HUES48 (cell line): Measurements from ENCODE around the gene RNF145.

Source experiments
- H3K27ac ChIP-seq: one replicate; pipeline ENCODE4 v1.7.0; 2013; ENCODE audit warnings: low read depth, low read length, inconsistent platforms
- H3K27me3 ChIP-seq: 2 replicates; pipeline ENCODE4 v1.6.1; 2013; ENCODE audit warnings: mild to moderate bottlenecking, low read length; ENCODE audit not compliant: control insufficient read depth, insufficient read depth
- H3K36me3 ChIP-seq: 2 replicates; pipeline ENCODE4 v1.6.1; 2013; ENCODE audit warnings: low read length; ENCODE audit not compliant: control insufficient read depth, insufficient read depth
- H3K4me1 ChIP-seq: 2 replicates; pipeline ENCODE4 v1.6.1; 2013; ENCODE audit warnings: mild to moderate bottlenecking, low read length; ENCODE audit not compliant: control insufficient read depth, insufficient read depth
- H3K4me3 ChIP-seq: 2 replicates; pipeline ENCODE4 v1.5.1; 2013; ENCODE audit warnings: mild to moderate bottlenecking, low read depth, low read length
- H3K9ac ChIP-seq: 2 replicates; pipeline ENCODE4 v1.6.1; 2013; ENCODE audit warnings: mild to moderate bottlenecking, low read depth, low read length, moderate library complexity
- H3K9me3 ChIP-seq: 2 replicates; pipeline ENCODE4 v1.6.1; 2013; ENCODE audit warnings: low read length; ENCODE audit not compliant: control insufficient read depth, insufficient read depth

Gene RNF145, protein sequence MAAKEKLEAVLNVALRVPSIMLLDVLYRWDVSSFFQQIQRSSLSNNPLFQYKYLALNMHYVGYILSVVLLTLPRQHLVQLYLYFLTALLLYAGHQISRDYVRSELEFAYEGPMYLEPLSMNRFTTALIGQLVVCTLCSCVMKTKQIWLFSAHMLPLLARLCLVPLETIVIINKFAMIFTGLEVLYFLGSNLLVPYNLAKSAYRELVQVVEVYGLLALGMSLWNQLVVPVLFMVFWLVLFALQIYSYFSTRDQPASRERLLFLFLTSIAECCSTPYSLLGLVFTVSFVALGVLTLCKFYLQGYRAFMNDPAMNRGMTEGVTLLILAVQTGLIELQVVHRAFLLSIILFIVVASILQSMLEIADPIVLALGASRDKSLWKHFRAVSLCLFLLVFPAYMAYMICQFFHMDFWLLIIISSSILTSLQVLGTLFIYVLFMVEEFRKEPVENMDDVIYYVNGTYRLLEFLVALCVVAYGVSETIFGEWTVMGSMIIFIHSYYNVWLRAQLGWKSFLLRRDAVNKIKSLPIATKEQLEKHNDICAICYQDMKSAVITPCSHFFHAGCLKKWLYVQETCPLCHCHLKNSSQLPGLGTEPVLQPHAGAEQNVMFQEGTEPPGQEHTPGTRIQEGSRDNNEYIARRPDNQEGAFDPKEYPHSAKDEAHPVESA

DNA sequence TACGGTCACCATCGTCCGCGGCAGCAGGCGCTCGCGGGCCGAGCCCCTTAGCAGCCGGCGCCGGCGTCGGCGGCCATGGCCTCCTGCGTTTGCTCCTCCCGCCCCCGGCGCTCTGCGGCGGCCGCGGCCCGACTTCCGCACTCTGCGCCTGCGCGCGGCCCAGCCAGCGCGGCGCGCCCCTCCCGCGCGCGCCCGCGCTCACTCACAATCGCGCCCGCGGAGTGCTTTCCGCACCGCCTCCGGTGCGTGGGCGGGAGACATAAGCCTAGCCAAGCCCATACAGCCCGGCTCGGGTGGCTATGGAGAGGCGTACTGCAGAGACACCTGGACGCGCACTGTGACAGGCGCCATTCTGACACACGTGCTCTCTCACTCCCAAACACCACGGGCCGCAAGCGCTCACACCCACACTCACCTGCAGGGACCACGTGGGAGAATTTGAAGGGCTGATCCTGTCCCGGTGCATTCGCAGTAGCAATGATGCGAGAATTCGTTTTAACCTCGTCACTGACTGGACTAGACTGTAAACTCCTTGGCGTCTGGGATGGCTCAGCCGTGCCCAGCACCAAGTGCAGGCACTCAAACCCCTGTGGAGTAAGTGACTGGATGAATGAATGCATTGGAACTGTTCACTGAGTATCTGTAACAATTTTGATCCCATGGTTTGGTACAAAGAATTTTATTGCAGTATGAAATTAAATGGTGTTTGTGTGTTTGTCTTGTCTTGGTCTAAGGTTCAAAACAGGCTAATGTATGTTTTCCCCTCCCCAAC is at the start of gene RNF145:
Gene RNF145 (minus strand): TSS at position 116 of the 772 bp plus-strand sequence. CDS start 5,936 bp downstream, outside the sequence.
- Histone ChIP-seq H3K4me1 (peaks cover 23% of the 10 kb centered on the region), H3K36me3 (no peaks in the 10 kb centered on the region), H3K4me3 (peak within 1 kb of the TSS; percentile 96), H3K27ac (peak within 1 kb of the TSS; percentile 75), H3K9me3 (no peaks in the 10 kb centered on the region), H3K27me3 (peaks cover 31% of the 10 kb centered on the region), H3K9ac (peak within 1 kb of the TSS; percentile 75)

DNA sequence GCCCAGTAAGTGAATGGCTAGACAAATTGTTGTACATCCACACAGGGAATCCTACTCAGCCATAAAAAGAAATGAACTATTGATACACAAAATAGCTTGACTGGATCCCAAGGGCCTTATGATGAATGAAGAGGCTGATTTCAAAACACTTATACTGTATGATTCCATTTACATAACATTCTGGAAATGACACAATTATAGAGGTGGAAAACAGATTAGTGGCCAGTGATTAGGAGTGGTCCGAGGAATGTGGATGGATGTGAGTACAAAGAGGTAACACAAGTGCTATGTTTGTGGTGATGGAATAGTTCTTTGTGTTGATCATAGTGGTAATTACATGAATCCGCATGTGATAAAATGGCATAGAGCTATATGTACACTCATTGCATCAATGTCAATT is 49.0 kb upstream of the RNF145 start:
- Histone ChIP-seq H3K9ac (no peak overlapping the region), H3K27ac (no peak overlapping the region), H3K36me3 (no peaks in the 10 kb centered on the region), H3K4me3 (no peak overlapping the region), H3K4me1 (peaks cover 3% of the 10 kb centered on the region; the same call in 1 of the 2 replicates), H3K9me3 (no peaks in the 10 kb centered on the region), H3K27me3 (peaks cover 8% of the 10 kb centered on the region)

DNA sequence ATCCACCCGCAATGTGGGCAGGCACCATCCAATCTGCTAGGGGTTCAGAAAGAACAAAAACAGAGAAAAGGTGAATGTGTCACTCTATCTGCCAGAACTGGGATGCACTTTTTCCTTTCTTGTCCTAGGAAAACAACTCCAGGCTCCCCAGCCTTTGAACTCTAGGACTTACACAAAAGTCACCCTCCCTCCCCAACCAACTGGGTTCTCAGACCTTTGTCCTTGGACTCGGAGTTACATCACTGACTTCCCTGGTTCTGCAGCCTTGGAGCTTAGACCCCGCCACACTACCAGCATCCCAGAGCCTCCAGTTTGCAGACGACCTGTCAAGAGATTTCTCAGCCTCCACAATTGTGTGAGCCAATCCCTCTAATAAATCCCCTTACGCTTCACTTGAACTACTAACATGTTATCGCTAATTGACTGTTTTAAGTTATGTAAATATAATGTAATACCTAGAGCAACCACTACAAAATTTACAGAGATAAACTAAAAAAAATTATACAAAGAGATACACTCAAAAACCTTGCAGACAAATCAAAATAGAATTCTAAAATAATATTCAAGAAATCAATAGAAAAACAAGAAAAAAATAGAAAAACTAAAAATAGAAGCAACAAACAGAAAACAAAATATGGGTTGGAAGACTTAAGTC is 48.4 kb upstream of the RNF145 start:
- Histone ChIP-seq H3K27me3 (peaks cover 8% of the 10 kb centered on the region), H3K4me1 (peaks cover 3% of the 10 kb centered on the region; the same call in 1 of the 2 replicates), H3K27ac (no peak overlapping the region), H3K9me3 (no peaks in the 10 kb centered on the region), H3K9ac (no peak overlapping the region), H3K36me3 (no peaks in the 10 kb centered on the region), H3K4me3 (no peak overlapping the region)

DNA sequence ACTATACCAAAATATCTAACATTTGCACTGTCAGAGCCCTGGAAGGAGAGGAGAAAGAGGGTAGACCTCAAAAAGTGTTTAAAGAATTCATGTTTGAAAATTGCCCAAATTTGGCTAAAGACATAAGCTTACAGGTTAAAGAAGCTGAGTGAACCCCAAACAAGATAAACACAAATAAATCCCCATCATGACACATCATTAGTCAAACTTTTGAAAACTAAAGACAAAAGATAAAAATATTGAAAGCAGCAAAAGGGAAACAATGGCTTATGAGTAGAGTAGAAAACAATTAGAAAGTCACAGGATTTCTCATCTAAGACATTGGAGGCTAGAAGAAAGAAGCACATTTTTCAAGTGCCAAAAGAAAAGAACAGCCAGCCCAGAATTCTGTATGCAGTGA is 47.7 kb upstream of the RNF145 start:
- peaks cover 8% of the 10 kb centered on the region for H3K27me3 ChIP-seq

DNA sequence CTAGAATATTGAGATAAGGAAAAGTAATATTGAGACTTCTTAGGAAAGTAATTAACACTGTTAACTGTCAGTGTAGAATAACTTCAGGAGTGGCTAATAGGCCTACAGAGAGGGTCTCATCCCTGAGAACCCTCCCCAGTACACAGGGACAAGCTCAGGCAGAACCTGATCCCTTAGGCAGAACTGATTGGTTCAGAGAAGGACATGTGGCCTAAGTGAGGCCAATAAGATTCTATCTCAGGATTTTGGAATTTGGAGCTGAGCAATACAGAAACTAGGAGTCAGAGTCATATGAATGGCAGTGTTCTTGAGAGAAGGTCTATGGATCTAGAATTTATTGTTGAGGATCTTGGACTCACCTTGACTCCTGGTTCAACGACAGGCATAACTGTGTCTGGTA is 42.8 kb upstream of the RNF145 start:
- no peaks in the 10 kb centered on the region for H3K36me3 ChIP-seq
- no peak overlapping the region for H3K4me3 ChIP-seq
- no peaks in the 10 kb centered on the region; the same call in 1 of the 2 replicates for H3K27me3 ChIP-seq
- H3K9me3 ChIP-seq, result no peaks in the 10 kb centered on the region
- no peak overlapping the region for H3K9ac ChIP-seq
- H3K27ac ChIP-seq, result no peak overlapping the region
- no peaks in the 10 kb centered on the region for H3K4me1 ChIP-seq

More for the DNA sequence above, 47.7 kb upstream of the RNF145 start:
- Histone ChIP-seq H3K27ac (no peak overlapping the region), H3K4me1 (no peaks in the 10 kb centered on the region), H3K4me3 (no peak overlapping the region), H3K9ac (no peak overlapping the region), H3K9me3 (no peaks in the 10 kb centered on the region), H3K36me3 (no peaks in the 10 kb centered on the region)

DNA sequence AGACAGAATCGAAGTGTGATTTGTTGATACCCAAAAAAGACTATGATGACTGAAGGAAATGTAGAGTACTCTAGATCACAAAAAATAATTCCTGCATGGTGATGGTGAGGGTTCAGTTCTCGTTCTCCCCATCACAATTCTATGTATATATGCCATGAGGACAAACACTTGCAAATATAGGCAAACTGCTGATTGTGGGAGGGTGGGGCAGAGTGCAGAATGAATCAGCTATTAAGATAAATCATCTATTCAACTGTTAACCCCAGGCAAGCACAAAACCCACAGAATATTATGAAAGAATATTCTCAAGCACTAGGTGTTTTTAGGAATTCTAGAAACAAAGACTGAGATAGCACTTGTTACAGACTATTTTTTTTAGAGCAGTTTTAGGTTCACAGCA is 39.8 kb upstream of the RNF145 start:
- Histone ChIP-seq H3K36me3 (no peaks in the 10 kb centered on the region), H3K27ac (no peak overlapping the region), H3K9me3 (no peaks in the 10 kb centered on the region), H3K9ac (no peak overlapping the region), H3K27me3 (peaks cover 3% of the 10 kb centered on the region; the same call in 1 of the 2 replicates), H3K4me3 (no peak overlapping the region), H3K4me1 (no peaks in the 10 kb centered on the region)

DNA sequence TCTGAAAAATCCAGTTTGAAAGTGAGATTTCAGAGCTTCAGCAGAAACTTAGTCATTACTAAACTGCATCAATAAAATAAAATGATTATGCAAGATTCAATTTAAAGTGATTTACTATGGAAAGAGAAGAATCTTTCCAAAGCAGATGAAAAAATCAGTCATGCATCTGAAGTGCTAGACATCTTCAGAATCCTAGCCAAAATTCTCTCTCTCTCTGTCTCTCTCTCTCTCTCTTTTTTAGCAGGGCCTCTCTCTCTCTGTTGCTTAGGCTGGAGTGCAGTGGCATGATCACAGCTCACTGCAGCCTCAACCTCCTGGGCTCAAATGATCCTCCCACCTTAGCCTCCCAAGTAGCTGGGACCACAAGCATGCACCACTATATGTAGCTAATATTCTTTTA is 35.5 kb upstream of the RNF145 start:
- H3K27ac ChIP-seq, result no peak overlapping the region
- no peak overlapping the region for H3K9ac ChIP-seq
- no peaks in the 10 kb centered on the region for H3K9me3 ChIP-seq
- no peaks in the 10 kb centered on the region for H3K36me3 ChIP-seq
- no peaks in the 10 kb centered on the region for H3K4me1 ChIP-seq
- peaks cover 3% of the 10 kb centered on the region; the same call in 1 of the 2 replicates for H3K27me3 ChIP-seq
- H3K4me3 ChIP-seq, result no peak overlapping the region

DNA sequence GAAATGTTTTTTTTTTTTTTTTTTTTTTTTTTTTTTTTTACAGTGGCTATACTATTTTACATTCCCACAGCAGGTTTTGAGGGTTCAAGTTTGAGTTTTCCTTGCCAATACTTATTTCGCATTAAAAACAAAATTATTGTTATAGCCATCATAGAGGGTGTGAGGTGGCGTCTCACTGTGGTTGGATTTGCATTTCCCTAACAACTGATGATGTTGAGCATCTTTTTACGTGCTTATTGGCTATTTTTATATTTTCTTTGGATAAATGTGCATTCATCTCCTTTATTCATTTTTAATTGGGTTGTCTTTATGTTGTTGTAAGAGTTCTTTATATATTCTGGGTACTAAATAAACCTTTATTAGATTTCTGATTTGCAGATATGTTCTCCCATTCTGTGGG is 34.8 kb upstream of the RNF145 start:
- peaks cover 3% of the 10 kb centered on the region; the same call in 1 of the 2 replicates for H3K27me3 ChIP-seq
- H3K27ac ChIP-seq, result no peak overlapping the region
- H3K36me3 ChIP-seq, result no peaks in the 10 kb centered on the region
- no peaks in the 10 kb centered on the region for H3K4me1 ChIP-seq
- H3K4me3 ChIP-seq, result no peak overlapping the region
- H3K9ac ChIP-seq, result no peak overlapping the region
- no peaks in the 10 kb centered on the region for H3K9me3 ChIP-seq

DNA sequence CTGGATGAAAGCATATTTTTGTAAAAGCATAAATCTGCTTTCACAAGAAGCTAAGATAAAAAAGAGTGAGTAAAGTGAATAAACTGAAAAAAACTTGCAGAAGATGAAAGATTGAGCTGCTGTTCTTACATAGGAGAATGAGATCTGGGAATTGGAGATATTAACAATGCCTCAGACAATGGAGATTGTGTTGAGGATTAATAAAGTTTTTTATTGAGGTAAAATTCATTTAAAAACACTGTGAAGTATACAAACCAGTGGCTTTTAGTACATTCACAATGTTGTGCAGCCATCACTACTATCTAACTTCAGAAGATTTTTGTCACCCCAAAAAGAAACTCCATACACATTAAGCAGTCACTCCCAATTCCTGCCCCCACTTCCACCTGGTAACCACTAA is 34.0 kb upstream of the RNF145 start:
- Histone ChIP-seq H3K4me1 (no peaks in the 10 kb centered on the region), H3K9me3 (no peaks in the 10 kb centered on the region)

DNA sequence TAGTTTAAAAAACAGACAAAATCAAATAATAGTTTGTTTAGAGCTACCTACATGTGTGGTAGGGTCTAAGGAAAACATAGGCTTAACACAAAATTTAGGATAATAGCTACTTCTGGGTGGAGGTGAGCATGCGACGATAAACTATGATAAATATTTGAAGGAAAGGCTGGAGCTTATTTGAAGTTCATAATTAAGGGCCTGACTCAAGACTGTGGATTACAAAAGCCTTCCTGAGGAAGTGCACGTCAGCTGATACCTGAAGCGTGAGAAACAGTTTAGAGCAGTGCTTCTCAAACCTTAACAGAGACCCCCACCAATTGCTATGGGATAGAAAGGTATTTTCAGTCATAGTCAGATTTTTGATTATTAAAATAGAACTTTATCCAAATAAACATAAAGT is 33.3 kb upstream of the RNF145 start:
- Histone ChIP-seq H3K4me1 (no peaks in the 10 kb centered on the region), H3K4me3 (no peak overlapping the region), H3K27me3 (peaks cover 3% of the 10 kb centered on the region; the same call in 1 of the 2 replicates), H3K36me3 (no peaks in the 10 kb centered on the region), H3K9me3 (no peaks in the 10 kb centered on the region), H3K9ac (no peak overlapping the region), H3K27ac (no peak overlapping the region)

More for the DNA sequence above, 34.0 kb upstream of the RNF145 start:
- no peaks in the 10 kb centered on the region for H3K36me3 ChIP-seq
- H3K9ac ChIP-seq, result no peak overlapping the region
- H3K27ac ChIP-seq, result no peak overlapping the region
- peaks cover 3% of the 10 kb centered on the region; the same call in 1 of the 2 replicates for H3K27me3 ChIP-seq
- no peak overlapping the region for H3K4me3 ChIP-seq
